ENCODE results near the gene DHTKD1.

GRCh38 chr10:12025591-12025990 is 43.2 kb upstream of the DHTKD1 start:
- TF ChIP-seq CTCF (IDR thresholded peaks at IDR 0.05) (no peak), POLR2A (IDR thresholded peaks at IDR 0.05) (no peak)

All from testis (tissue), 2 donors.